PC-3 (cell line): ENCODE results near the gene TSHZ3. TPM values are rescaled to one million over a fixed set of nuclear protein-coding genes. Genes with fewer than 3 reads are reported as not detected.

Experiments used
- ATAC-seq: fragments of 200-7000 bp; cut with Tn5 transposase; 2 replicates; pipeline ENCODE4 v1.9.1; 2020; ENCODE audit warnings: mild to moderate bottlenecking, moderate library complexity
- BruUV-seq: library from RNA; stranded (reverse); fragments of 400-500 nt; replicated peaks from 2 replicates; lab custom pipeline; 2021; lab: Mats Ljungman, UMichigan
- CTCF ChIA-PET: fragments of 300-600 bp; sonication (Branson Sonifier 250); formaldehyde crosslinking; loops from one replicate; lab custom pipeline; 2022; ENCODE audit warnings: antibody characterized with exemption; lab: Charles Lee
- POLR2A ChIA-PET: fragments of 300-600 bp; sonication (Branson Sonifier 250); formaldehyde crosslinking; loops from one replicate; lab custom pipeline; 2022; ENCODE audit warnings: antibody characterized with exemption; ENCODE audit not compliant: unreplicated experiment; lab: Charles Lee
- DNase-seq: peaks from one replicate; pipeline ENCODE4 v3.0.0-alpha.2; 2015
- H2AFZ ChIP-seq: fragments of 300-600 bp; sonication (generic); 2 replicates; pipeline ENCODE4 v1.6.0; 2016; ENCODE audit warnings: antibody characterized with exemption, low read length
- H3F3A ChIP-seq: fragments of 300-600 bp; sonication (generic); one replicate; pipeline ENCODE4 v1.6.0; 2017; ENCODE audit warnings: antibody characterized with exemption, low read length, control low read depth, mild to moderate bottlenecking; ENCODE audit not compliant: unreplicated experiment
- H3K27ac ChIP-seq: fragments of 300-600 bp; sonication (generic); 2 replicates; pipeline ENCODE4 v1.5.1; 2016; ENCODE audit warnings: mild to moderate bottlenecking, low read length
- H3K27me3 ChIP-seq: fragments of 300-600 bp; sonication (generic); 2 replicates; pipeline ENCODE4 v1.6.1; 2016; ENCODE audit warnings: low read length, mixed read lengths
- H3K36me3 ChIP-seq: fragments of 300-600 bp; sonication (generic); 2 replicates; pipeline ENCODE4 v1.6.1; 2016; ENCODE audit warnings: low read depth, mixed run types, low read length, mixed read lengths
- H3K4me1 ChIP-seq: fragments of 300-600 bp; sonication (generic); 2 replicates; pipeline ENCODE4 v1.5.1; 2016; ENCODE audit warnings: low read length; ENCODE audit not compliant: insufficient read depth
- H3K4me2 ChIP-seq: fragments of 300-600 bp; sonication (generic); 2 replicates; pipeline ENCODE4 v1.6.0; 2016; ENCODE audit warnings: low read length
- H3K4me3 ChIP-seq: fragments of 300-600 bp; sonication (generic); 2 replicates; pipeline ENCODE4 v1.5.1; 2016; ENCODE audit warnings: mild to moderate bottlenecking, low read length, mixed read lengths
- H3K79me2 ChIP-seq: fragments of 300-600 bp; sonication (generic); 2 replicates; pipeline ENCODE4 v1.6.1; 2017; ENCODE audit warnings: low read length, mixed read lengths
- H3K9ac ChIP-seq: fragments of 300-600 bp; sonication (generic); 2 replicates; pipeline ENCODE4 v1.6.0; 2016; ENCODE audit warnings: mild to moderate bottlenecking, low read length
- H3K9me2 ChIP-seq: fragments of 300-600 bp; sonication (generic); replicated peaks from 2 replicates; pipeline ENCODE4 v1.6.1; 2016; ENCODE audit warnings: mixed run types, low read length, mixed read lengths
- H3K9me3 ChIP-seq: fragments of 300-600 bp; sonication (generic); 2 replicates; pipeline ENCODE4 v1.6.1; 2016; ENCODE audit warnings: low read length, mixed read lengths
- H4K20me1 ChIP-seq: fragments of 300-600 bp; sonication (generic); 2 replicates; pipeline ENCODE4 v1.6.1; 2016; ENCODE audit warnings: low read length, mixed read lengths
- CTCF ChIP-seq: fragments of 300-600 bp; sonication (generic); conservative IDR thresholded peaks from 2 replicates; pipeline ENCODE4 v1.5.1; 2017; ENCODE audit warnings: antibody characterized with exemption, low read depth, mild to moderate bottlenecking, low read length
- EZH2 ChIP-seq: fragments of 300-600 bp; sonication (generic); IDR thresholded peaks from one replicate; pipeline ENCODE4 v1.6.1; 2017; ENCODE audit warnings: antibody characterized with exemption, mild to moderate bottlenecking, low read length; ENCODE audit not compliant: unreplicated experiment
- EZH2phosphoT487 ChIP-seq: fragments of 300-600 bp; sonication (generic); IDR thresholded peaks from 2 replicates; pipeline ENCODE4 v1.6.1; 2018; ENCODE audit warnings: mild to moderate bottlenecking, antibody characterized with exemption, low read length, borderline replicate concordance
- intact Hi-C: fragments of 100-400 bp; cut with micrococcal nuclease; formaldehyde crosslinking; loops from 2 replicates; pipeline ENCODE4 v1.9.0; 2023
- total RNA-seq: library from RNA; depleted of rRNA; stranded (reverse); fragments of >200 nt; gene quantifications from 2 replicates; pipeline ENCODE4 v1.2.3, GENCODE V29; 2014

TSHZ3 gene
- total RNA-seq, 1 experiment from 2014 or later: 0.18 TPM

GRCh38 chr19:31301306-31301980 lies 47.8 kb downstream of the TSHZ3 start:
- Histone ChIP-seq H3K9me2 (no peaks in the 10 kb centered on the region), H3K9ac (no peak overlapping the region), H3K4me1 (no peaks in the 10 kb centered on the region), H3K4me3 (no peak overlapping the region), H3K27me3 (no peaks in the 10 kb centered on the region), H2AFZ (no peak overlapping the region), H3K79me2 (no peaks in the 10 kb centered on the region), H3F3A (no peaks in the 10 kb centered on the region), H3K36me3 (no peaks in the 10 kb centered on the region), H3K9me3 (no peaks in the 10 kb centered on the region), H3K27ac (no peak overlapping the region), H4K20me1 (no peaks in the 10 kb centered on the region), H3K4me2 (no peak overlapping the region)
- ATAC-seq: no peak
- ChIA-PET POLR2A (no interaction called here), CTCF (no interaction called here)
- no TSS peak for BruUV-seq
- TF ChIP-seq CTCF: no peak
- no peak for TF ChIP-seq EZH2
- TF ChIP-seq EZH2phosphoT487: no peak
- DNase-seq: no peak
- intact Hi-C loops: no loop called here

GRCh38 chr19:31300422-31300821 lies 48.8 kb downstream of the TSHZ3 start:
- Histone ChIP-seq H3K9me2 (no peaks in the 10 kb centered on the region), H3K79me2 (no peaks in the 10 kb centered on the region), H3K4me2 (no peak overlapping the region), H3K9me3 (no peaks in the 10 kb centered on the region), H3K27ac (no peak overlapping the region), H3K4me1 (no peaks in the 10 kb centered on the region), H2AFZ (no peak overlapping the region), H3F3A (no peaks in the 10 kb centered on the region), H3K36me3 (no peaks in the 10 kb centered on the region), H3K27me3 (no peaks in the 10 kb centered on the region), H4K20me1 (no peaks in the 10 kb centered on the region), H3K4me3 (no peak overlapping the region), H3K9ac (no peak overlapping the region)
- intact Hi-C loops: no loop called here
- BruUV-seq: no TSS peak
- no peak for ATAC-seq
- ChIA-PET POLR2A (no interaction called here), CTCF (no interaction called here)
- no peak for DNase-seq
- TF ChIP-seq EZH2phosphoT487 (no peak), EZH2 (no peak), CTCF (no peak)

GRCh38 chr19:31299665-31300064 lies 49.6 kb downstream of the TSHZ3 start:
- no TSS peak for BruUV-seq
- intact Hi-C loops: no loop called here
- no peaks in the 10 kb centered on the region for H3K27me3 ChIP-seq
- DNase-seq (no peak), ATAC-seq (no peak)
- H3K79me2 ChIP-seq: no peaks in the 10 kb centered on the region
- no peaks in the 10 kb centered on the region for H3K9me2 ChIP-seq
- no peak overlapping the region for H3K4me2 ChIP-seq
- H3K27ac ChIP-seq: no peak overlapping the region
- no peaks in the 10 kb centered on the region for H3K9me3 ChIP-seq
- CTCF ChIA-PET: no interaction called here
- POLR2A ChIA-PET: no interaction called here
- no peak overlapping the region for H2AFZ ChIP-seq
- no peak for TF ChIP-seq CTCF
- no peaks in the 10 kb centered on the region for H4K20me1 ChIP-seq
- H3K4me3 ChIP-seq: no peak overlapping the region
- H3K4me1 ChIP-seq: no peaks in the 10 kb centered on the region
- H3K9ac ChIP-seq: no peak overlapping the region
- no peaks in the 10 kb centered on the region for H3K36me3 ChIP-seq
- no peaks in the 10 kb centered on the region for H3F3A ChIP-seq
